Sigmoid colon (tissue), 3 donors: ENCODE data around the gene SLC16A3.

ENCODE experiments used
- POLR2A ChIP-seq, 2 donors: fragments of 450-650 bp; IDR thresholded peaks; one replicate each; pipeline ENCODE4 v1.6.1; 2016; ENCODE audit warnings: antibody characterized with exemption in 2 of 2, mild to moderate bottlenecking in 2 of 2, moderate library complexity in 2 of 2
- TF ChIP-seq, protein P1 (sequence below), 4 experiments: fragments of 450-650 bp in 3 of 4; fragments of 200-600 bp in 1 of 4; IDR thresholded peaks; one replicate each; pipeline ENCODE4 v1.5.1; 2016 to 2019; ENCODE audit warnings: antibody characterized with exemption in 4 of 4, mild to moderate bottlenecking in 3 of 4, moderate library complexity in 2 of 4

DNA sequence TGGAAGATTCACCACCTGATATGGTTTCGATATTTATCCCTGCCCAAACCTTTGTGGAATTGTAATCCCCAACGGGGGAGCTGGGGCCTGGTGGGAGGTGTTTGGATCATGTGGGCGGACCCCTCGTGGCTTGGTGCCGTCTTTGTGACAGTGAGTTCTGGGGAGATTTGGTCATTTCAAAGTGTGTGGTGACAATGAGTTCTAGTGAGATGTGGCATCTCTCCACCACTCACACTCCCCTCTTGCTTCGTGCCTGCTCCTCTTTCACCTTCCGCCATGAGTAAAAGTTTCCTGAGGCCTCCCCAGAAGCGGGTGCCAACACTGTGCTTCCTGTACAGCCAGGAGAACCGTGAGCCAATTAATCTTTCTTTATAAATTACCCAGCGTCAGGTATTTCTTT lies 25.9 kb upstream of the SLC16A3 start:
- TF ChIP-seq, protein P1, sequence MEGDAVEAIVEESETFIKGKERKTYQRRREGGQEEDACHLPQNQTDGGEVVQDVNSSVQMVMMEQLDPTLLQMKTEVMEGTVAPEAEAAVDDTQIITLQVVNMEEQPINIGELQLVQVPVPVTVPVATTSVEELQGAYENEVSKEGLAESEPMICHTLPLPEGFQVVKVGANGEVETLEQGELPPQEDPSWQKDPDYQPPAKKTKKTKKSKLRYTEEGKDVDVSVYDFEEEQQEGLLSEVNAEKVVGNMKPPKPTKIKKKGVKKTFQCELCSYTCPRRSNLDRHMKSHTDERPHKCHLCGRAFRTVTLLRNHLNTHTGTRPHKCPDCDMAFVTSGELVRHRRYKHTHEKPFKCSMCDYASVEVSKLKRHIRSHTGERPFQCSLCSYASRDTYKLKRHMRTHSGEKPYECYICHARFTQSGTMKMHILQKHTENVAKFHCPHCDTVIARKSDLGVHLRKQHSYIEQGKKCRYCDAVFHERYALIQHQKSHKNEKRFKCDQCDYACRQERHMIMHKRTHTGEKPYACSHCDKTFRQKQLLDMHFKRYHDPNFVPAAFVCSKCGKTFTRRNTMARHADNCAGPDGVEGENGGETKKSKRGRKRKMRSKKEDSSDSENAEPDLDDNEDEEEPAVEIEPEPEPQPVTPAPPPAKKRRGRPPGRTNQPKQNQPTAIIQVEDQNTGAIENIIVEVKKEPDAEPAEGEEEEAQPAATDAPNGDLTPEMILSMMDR (IDR thresholded peaks at IDR 0.05): no peak
- TF ChIP-seq POLR2A (IDR thresholded peaks at IDR 0.05): no peak
